NCI-H187 treated with DMSO at 0.1 percent for 48 hours (cell line): ENCODE measurements around the gene CACHD1.
"Not testable (repeated sequence)": the region's sequence is repeated elsewhere in the genome, so short reads cannot be mapped to it uniquely, and the experiment has no call there.

Experiments
- DNase-seq: peaks from one replicate; lab custom pipeline; 2025; lab: John Stamatoyannopoulos, UW

CACHD1 gene

GRCh38 chr1:64497088-64497883 lies 27.4 kb downstream of the CACHD1 start:
- DNase-seq: no peak

- DNase-seq: no peak
These were observed 28.4 kb downstream of the CACHD1 start for GRCh38 chr1:64498325-64498724.

GRCh38 chr1:64499011-64499410 lies 29.1 kb downstream of the CACHD1 start:
- no peak for DNase-seq

GRCh38 chr1:64499966-64500365 lies 30.0 kb downstream of the CACHD1 start:
- DNase-seq: no peak

- no peak for DNase-seq
These were observed 32.2 kb downstream of the CACHD1 start for GRCh38 chr1:64502083-64502482.

GRCh38 chr1:64502931-64503330 lies 33.0 kb downstream of the CACHD1 start:
- no peak for DNase-seq

- DNase-seq: no peak
These were observed 35.5 kb downstream of the CACHD1 start for GRCh38 chr1:64505232-64505943.

GRCh38 chr1:64505944-64506655 lies 36.2 kb downstream of the CACHD1 start:
- peak; percentile 62 for DNase-seq

- no peak for DNase-seq
These were observed 38.7 kb downstream of the CACHD1 start for GRCh38 chr1:64508629-64509028.

- no peak for DNase-seq
These were observed 41.1 kb downstream of the CACHD1 start for GRCh38 chr1:64511044-64511443.

- DNase-seq: not testable (repeated sequence)
These were observed 42.3 kb downstream of the CACHD1 start for GRCh38 chr1:64512206-64512605.

GRCh38 chr1:64513545-64513944 lies 43.6 kb downstream of the CACHD1 start:
- no peak for DNase-seq

- DNase-seq: no peak
These were observed 44.4 kb downstream of the CACHD1 start for GRCh38 chr1:64514197-64514765.

GRCh38 chr1:64515427-64515826 lies 45.5 kb downstream of the CACHD1 start:
- no peak for DNase-seq

- no peak for DNase-seq
These were observed 46.4 kb downstream of the CACHD1 start for GRCh38 chr1:64516301-64516700.

GRCh38 chr1:64516803-64517568 lies 47.1 kb downstream of the CACHD1 start:
- no peak for DNase-seq

- DNase-seq: no peak
These were observed 47.7 kb downstream of the CACHD1 start for GRCh38 chr1:64517640-64518039.

- DNase-seq: no peak
These were observed 49.0 kb downstream of the CACHD1 start for GRCh38 chr1:64518692-64519481.

- no peak for DNase-seq
These were observed 50.0 kb downstream of the CACHD1 start for GRCh38 chr1:64519901-64520300.

GRCh38 chr1:64522740-64523139 lies 52.8 kb downstream of the CACHD1 start:
- no peak for DNase-seq
